ENCODE results near the gene RELB.
"Not testable (repeated sequence)": the region's sequence is repeated elsewhere in the genome, so short reads cannot be mapped to it uniquely, and the experiment has no call there.

The RELB gene

GRCh38 chr19:44969437-44969836, 31.8 kb upstream of the RELB start:
- in situ Hi-C loops (cut with MboI; ENCODE audit: low sequenced_read_pairs, unreplicated experiment): no loop called here
- no peak for DNase-seq (ENCODE audit: low spot score)

GRCh38 chr19:44971451-44971850, 29.8 kb upstream of the RELB start:
- in situ Hi-C loops (cut with MboI; ENCODE audit: low sequenced_read_pairs, unreplicated experiment); DNase-seq (ENCODE audit: low spot score): not testable (repeated sequence)

More at GRCh38 chr19:44969437-44969836, 31.8 kb upstream of the RELB start:
- TF ChIP-seq CTCF (IDR thresholded peaks at IDR 0.05; ENCODE audit: borderline replicate concordance, control extremely low read depth, extremely low read depth, insufficient read depth, missing control alignments): no peak

DNA sequence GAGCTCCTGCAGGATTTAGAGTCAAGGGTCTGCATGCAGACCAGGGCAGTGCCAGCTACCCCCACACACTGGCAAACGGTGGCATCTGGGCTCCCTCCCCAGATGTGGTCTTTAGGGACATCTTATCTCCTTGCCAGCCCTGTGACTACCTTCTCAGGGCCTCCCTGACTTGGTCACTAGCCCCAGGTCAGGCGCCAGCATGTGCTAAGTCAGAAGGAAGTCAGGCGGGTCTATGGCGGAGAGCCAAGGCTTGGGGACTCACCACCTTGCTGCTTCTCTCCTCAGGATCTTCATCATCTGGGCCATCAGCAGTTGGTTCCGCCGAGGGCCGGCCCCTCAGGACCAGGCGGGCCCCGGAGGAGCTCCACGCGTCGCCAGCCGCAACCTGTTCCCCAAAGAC, 28.5 kb upstream of the RELB start:
- DNase-seq (ENCODE audit: low spot score): no peak
- in situ Hi-C loops (cut with MboI; ENCODE audit: low sequenced_read_pairs, unreplicated experiment): no loop called here
- no peak for TF ChIP-seq CTCF (IDR thresholded peaks at IDR 0.05; ENCODE audit: borderline replicate concordance, control extremely low read depth, extremely low read depth, insufficient read depth, missing control alignments)

GRCh38 chr19:44973982-44974735, 27.1 kb upstream of the RELB start:
- no peak for DNase-seq (ENCODE audit: low spot score)
- no peak for TF ChIP-seq CTCF (IDR thresholded peaks at IDR 0.05; ENCODE audit: borderline replicate concordance, control extremely low read depth, extremely low read depth, insufficient read depth, missing control alignments)
- in situ Hi-C loops (cut with MboI; ENCODE audit: low sequenced_read_pairs, unreplicated experiment): no loop called here

GRCh38 chr19:44974857-44975256, 26.4 kb upstream of the RELB start:
- in situ Hi-C loops (cut with MboI; ENCODE audit: low sequenced_read_pairs, unreplicated experiment): no loop called here
- no peak for TF ChIP-seq CTCF (IDR thresholded peaks at IDR 0.05; ENCODE audit: borderline replicate concordance, control extremely low read depth, extremely low read depth, insufficient read depth, missing control alignments)
- DNase-seq (ENCODE audit: low spot score): no peak

- in situ Hi-C loops (cut with MboI; ENCODE audit: low sequenced_read_pairs, unreplicated experiment): no loop called here
- DNase-seq (ENCODE audit: low spot score): no peak
- no peak for TF ChIP-seq CTCF (IDR thresholded peaks at IDR 0.05; ENCODE audit: borderline replicate concordance, control extremely low read depth, extremely low read depth, insufficient read depth, missing control alignments)
These were observed 25.8 kb upstream of the RELB start for GRCh38 chr19:44975444-44975843.

- no peak for DNase-seq (ENCODE audit: low spot score)
- in situ Hi-C loops (cut with MboI; ENCODE audit: low sequenced_read_pairs, unreplicated experiment): no loop called here
- no peak for TF ChIP-seq CTCF (IDR thresholded peaks at IDR 0.05; ENCODE audit: borderline replicate concordance, control extremely low read depth, extremely low read depth, insufficient read depth, missing control alignments)
These were observed 17.3 kb upstream of the RELB start for GRCh38 chr19:44984005-44984404.
